Cardiac muscle cell (in vitro differentiated cells and primary cell): ENCODE data around the gene SLC1A1. TPM values are rescaled to one million over a fixed set of nuclear protein-coding genes. Genes with fewer than 3 reads are reported as not detected.

Source experiments
- DNase-seq, 2 donors: peaks; one replicate each; pipeline versions ENCODE4 v3.0.0 to v3.0.0-alpha.2; 2010 to 2017; ENCODE audit warnings: low read depth in 1 of 2, low spot score in 1 of 2
- H3K27ac ChIP-seq: fragments of 200-600 bp; sonication (generic); 2 replicates; pipeline ENCODE4 v1.5.1; 2016
- H3K27me3 ChIP-seq: fragments of 200-600 bp; sonication (generic); 2 replicates; pipeline ENCODE4 v1.6.0; 2016; ENCODE audit warnings: control low read depth
- H3K36me3 ChIP-seq: fragments of 200-600 bp; sonication (generic); 2 replicates; pipeline ENCODE4 v1.5.1; 2016; ENCODE audit warnings: control low read depth
- H3K4me1 ChIP-seq: fragments of 200-600 bp; sonication (generic); 2 replicates; pipeline ENCODE4 v1.8.1; 2017; ENCODE audit warnings: low read depth, mild to moderate bottlenecking, mixed run types
- H3K4me3 ChIP-seq: fragments of 200-600 bp; sonication (generic); 2 replicates; pipeline ENCODE4 v1.5.1; 2016; ENCODE audit warnings: mild to moderate bottlenecking
- H3K9me3 ChIP-seq: fragments of 200-600 bp; sonication (generic); 2 replicates; pipeline ENCODE4 v1.5.1; 2017; ENCODE audit warnings: low read depth, mild to moderate bottlenecking, control low read depth
- polyA plus RNA-seq: library from polyadenylated mRNA; unstranded; fragments of >200 nt; fragmentation: Nextera tagmentation; extraction: Ambion mirVana; gene quantifications from 2 replicates; pipeline ENCODE4 v1.2.1, GENCODE V29; 2016
- total RNA-seq: library from RNA; depleted of rRNA; stranded (reverse); fragments of >200 nt; gene quantifications from 2 replicates; pipeline ENCODE4 v1.2.3, GENCODE V29; 2016
- TF ChIP-seq, protein P1 (sequence below): IDR thresholded peaks from 2 replicates; pipeline ENCODE4 v1.5.1; 2012; ENCODE audit warnings: low read depth, mild to moderate bottlenecking, low read length

SLC1A1 gene
- total and polyA plus RNA-seq, 2 experiments from 2014 or later: 0.57 to 2.4 TPM

GRCh38 chr9:4614627-4615026 is 124.4 kb downstream of the SLC1A1 start:
- no peaks in the 10 kb centered on the region for H3K27me3 ChIP-seq
- no peak overlapping the region for H3K4me3 ChIP-seq
- H3K9me3 ChIP-seq: no peaks in the 10 kb centered on the region
- H3K4me1 ChIP-seq: no peaks in the 10 kb centered on the region
- TF ChIP-seq, protein P1, sequence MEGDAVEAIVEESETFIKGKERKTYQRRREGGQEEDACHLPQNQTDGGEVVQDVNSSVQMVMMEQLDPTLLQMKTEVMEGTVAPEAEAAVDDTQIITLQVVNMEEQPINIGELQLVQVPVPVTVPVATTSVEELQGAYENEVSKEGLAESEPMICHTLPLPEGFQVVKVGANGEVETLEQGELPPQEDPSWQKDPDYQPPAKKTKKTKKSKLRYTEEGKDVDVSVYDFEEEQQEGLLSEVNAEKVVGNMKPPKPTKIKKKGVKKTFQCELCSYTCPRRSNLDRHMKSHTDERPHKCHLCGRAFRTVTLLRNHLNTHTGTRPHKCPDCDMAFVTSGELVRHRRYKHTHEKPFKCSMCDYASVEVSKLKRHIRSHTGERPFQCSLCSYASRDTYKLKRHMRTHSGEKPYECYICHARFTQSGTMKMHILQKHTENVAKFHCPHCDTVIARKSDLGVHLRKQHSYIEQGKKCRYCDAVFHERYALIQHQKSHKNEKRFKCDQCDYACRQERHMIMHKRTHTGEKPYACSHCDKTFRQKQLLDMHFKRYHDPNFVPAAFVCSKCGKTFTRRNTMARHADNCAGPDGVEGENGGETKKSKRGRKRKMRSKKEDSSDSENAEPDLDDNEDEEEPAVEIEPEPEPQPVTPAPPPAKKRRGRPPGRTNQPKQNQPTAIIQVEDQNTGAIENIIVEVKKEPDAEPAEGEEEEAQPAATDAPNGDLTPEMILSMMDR: no peak
- H3K36me3 ChIP-seq: no peaks in the 10 kb centered on the region
- no peak for DNase-seq
- H3K27ac ChIP-seq: no peak overlapping the region

- Histone ChIP-seq H3K27me3 (no peaks in the 10 kb centered on the region), H3K36me3 (no peaks in the 10 kb centered on the region), H3K27ac (no peak overlapping the region), H3K4me1 (no peaks in the 10 kb centered on the region), H3K4me3 (no peak overlapping the region), H3K9me3 (no peaks in the 10 kb centered on the region)
- peak in 1 of 2 donors; percentile 84 for DNase-seq
- TF ChIP-seq, protein P1: no peak
These were observed 125.0 kb downstream of the SLC1A1 start for GRCh38 chr9:4615251-4615650.

GRCh38 chr9:4615778-4616177 is 125.5 kb downstream of the SLC1A1 start:
- Histone ChIP-seq H3K4me1 (no peaks in the 10 kb centered on the region), H3K27ac (no peak overlapping the region), H3K9me3 (no peaks in the 10 kb centered on the region), H3K36me3 (no peaks in the 10 kb centered on the region), H3K4me3 (no peak overlapping the region), H3K27me3 (no peaks in the 10 kb centered on the region)
- no peak for DNase-seq
- TF ChIP-seq, protein P1: no peak

- Histone ChIP-seq H3K4me1 (no peaks in the 10 kb centered on the region), H3K27ac (no peak overlapping the region), H3K9me3 (no peaks in the 10 kb centered on the region), H3K4me3 (no peak overlapping the region), H3K36me3 (no peaks in the 10 kb centered on the region), H3K27me3 (no peaks in the 10 kb centered on the region)
- TF ChIP-seq, protein P1: no peak
- no peak for DNase-seq
These were observed 127.5 kb downstream of the SLC1A1 start for GRCh38 chr9:4617752-4618151.

GRCh38 chr9:4618700-4619099 is 128.4 kb downstream of the SLC1A1 start:
- Histone ChIP-seq H3K9me3 (no peaks in the 10 kb centered on the region), H3K27ac (no peak overlapping the region), H3K4me3 (no peak overlapping the region), H3K4me1 (no peaks in the 10 kb centered on the region), H3K27me3 (no peaks in the 10 kb centered on the region), H3K36me3 (no peaks in the 10 kb centered on the region)
- DNase-seq: no peak
- TF ChIP-seq, protein P1: no peak
